HFF-Myc (cell line): ENCODE data around the gene DNAJC30.
A peak's percentile ranks its signal among the peaks of the same experiment; 100 is the strongest.
"Not testable (repeated sequence)": the region's sequence is repeated elsewhere in the genome, so short reads cannot be mapped to it uniquely, and the experiment has no call there.

Experiments used
- DNase-seq: peaks from one replicate; pipeline ENCODE4 v3.0.0-alpha.2; 2011; ENCODE audit warnings: low read depth; ENCODE audit errors: extremely low read depth
- H3K4me3 ChIP-seq: replicated peaks from 2 replicates; pipeline ENCODE4 v1.5.1; 2011; ENCODE audit warnings: low read depth, mild to moderate bottlenecking, control low read depth, low read length
- CTCF ChIP-seq: IDR thresholded peaks from 2 replicates; pipeline ENCODE4 v1.5.1; 2012; ENCODE audit warnings: mild to moderate bottlenecking, low read depth, low read length, control low read depth; ENCODE audit errors: missing control alignments

The DNAJC30 gene

GRCh38 chr7:73668103-73668885, 15.0 kb downstream of the DNAJC30 start:
- no peak for TF ChIP-seq CTCF
- H3K4me3 ChIP-seq, result peak overlapping the region; percentile 50
- no peak for DNase-seq

DNA sequence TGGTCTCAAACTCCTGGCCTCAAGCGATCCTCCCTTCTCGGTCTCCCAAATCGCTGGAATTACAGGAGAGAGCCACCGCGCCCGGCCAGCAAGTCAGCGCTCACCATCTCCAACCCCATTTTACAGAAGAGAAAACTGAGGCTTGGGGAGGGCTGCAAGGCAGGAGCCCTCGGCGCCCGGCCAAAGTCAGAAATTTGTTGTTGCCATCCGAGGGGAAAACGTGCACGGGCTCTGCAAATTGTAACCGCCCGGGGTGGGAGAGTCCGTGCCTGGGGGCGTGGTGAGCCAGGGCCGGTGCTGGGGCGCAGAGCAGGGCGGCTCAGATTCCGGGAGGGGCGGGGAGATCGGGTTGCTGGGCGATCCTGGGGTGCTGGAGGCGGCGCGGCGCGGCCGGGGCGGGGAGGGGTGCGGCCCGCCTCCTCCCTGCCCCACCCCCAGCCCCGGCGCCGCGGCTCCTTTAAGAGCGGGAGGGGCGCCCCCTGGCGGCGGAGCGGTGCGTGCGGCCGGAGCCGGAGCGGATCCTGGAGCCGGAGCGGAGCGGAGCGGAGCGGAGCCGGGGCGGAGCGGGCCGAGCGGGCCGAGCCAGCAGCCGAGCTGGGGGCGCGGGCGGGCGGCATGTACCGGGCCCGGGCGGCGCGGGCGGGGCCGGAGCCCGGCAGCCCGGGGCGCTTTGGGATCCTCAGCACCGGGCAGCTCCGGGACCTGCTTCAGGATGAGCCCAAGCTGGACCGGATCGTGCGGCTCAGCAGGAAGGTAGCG, 15.7 kb downstream of the DNAJC30 start, which contains the start of gene VPS37D:
TSS of gene VPS37D (plus strand) at position 488 of the 759 bp plus-strand sequence. CDS start at position 616, 128 bp downstream.
- peak; percentile 42 for DNase-seq
- peak; percentile 50 for TF ChIP-seq CTCF
- H3K4me3 ChIP-seq, result peak within 1 kb of the TSS; percentile 50

DNA sequence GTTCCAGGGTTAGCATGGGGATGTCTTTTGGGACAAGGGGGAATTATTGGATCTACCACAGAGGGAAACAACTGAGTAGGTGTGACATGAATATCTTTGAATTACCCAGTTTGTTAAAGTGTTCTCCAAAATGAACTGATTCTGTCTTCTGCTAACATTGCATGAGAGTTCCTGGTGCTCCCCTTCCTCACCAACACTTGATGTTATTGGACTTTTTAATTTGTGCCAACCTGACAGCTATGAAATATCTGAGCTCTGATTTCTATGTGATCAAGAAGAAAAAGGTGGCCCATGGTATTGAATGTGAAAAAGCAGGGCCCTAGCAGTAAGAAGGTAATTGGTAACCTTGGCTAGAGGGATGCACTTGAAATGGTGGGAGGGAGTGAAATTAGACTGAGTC, 20.2 kb downstream of the DNAJC30 start:
- TF ChIP-seq CTCF, result no peak
- no peak overlapping the region for H3K4me3 ChIP-seq
- DNase-seq, result no peak

DNA sequence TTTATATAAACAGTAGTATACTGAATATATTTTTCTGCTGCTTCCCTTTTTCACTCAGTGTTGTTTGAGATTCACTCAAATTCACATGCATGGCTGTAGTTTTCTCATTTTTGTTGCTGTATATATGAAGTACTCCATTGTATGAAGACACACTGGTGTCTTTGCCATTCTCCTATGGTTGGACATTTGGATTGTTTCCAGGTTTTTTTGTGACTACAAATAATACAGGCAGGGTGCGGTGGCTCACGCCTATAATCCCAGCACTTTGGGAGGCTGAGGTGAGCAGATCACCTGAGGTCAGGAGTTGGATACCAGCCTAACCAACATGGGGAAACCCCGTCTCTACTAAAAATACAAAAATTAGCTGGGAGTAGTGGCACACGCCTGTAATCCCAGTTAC, 22.7 kb downstream of the DNAJC30 start:
- DNase-seq, H3K4me3 ChIP-seq: not testable (repeated sequence)

- DNase-seq, result no peak
- no peak overlapping the region for H3K4me3 ChIP-seq
- no peak for TF ChIP-seq CTCF
Measured at GRCh38 chr7:73659983-73660382, 23.3 kb downstream of the DNAJC30 start.

- DNase-seq, H3K4me3 ChIP-seq: not testable (repeated sequence)
Measured at GRCh38 chr7:73655309-73655708, 27.9 kb downstream of the DNAJC30 start.

DNA sequence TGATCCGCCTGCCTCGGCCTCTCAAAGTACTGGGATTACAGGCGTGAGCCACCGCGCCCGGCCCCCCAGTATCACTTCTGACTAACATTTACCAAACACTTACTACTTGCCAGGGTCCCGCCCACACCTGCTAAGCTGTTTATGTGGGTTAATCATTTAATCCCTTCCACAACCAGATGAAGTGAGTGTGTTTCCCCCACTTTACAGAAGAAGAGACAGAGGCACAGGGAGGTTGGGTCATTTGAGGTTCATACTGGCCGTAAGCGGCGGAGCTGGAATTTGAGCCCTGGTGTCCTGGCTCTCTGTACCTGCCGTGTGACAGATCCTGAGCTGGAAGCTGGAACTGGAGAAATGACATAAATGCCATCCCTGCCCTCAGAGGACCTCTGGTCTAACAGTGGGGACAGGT, 30.7 kb downstream of the DNAJC30 start:
- DNase-seq, result no peak
- no peak overlapping the region for H3K4me3 ChIP-seq
- TF ChIP-seq CTCF, result no peak
